Hindlimb muscle (tissue), 1 donor: Measurements from ENCODE around the gene ANTKMT. TPM values are rescaled to one million over a fixed set of nuclear protein-coding genes. Genes with fewer than 3 reads are reported as not detected.

Source experiments
- DNase-seq: peaks from one replicate; pipeline ENCODE4 v3.0.0-alpha.2; 2013
- polyA plus RNA-seq: library from polyadenylated mRNA; unstranded; fragments of 120-200 nt; gene quantifications from one replicate; pipeline ENCODE4 v1.2.1, GENCODE V29; 2013; ENCODE audit not compliant: insufficient read length

Gene ANTKMT
- polyA plus RNA-seq, 1 donor, result 15.2 TPM

GRCh38 chr16:764848-765487, 44.0 kb downstream of the ANTKMT start:
- no peak for DNase-seq

DNA sequence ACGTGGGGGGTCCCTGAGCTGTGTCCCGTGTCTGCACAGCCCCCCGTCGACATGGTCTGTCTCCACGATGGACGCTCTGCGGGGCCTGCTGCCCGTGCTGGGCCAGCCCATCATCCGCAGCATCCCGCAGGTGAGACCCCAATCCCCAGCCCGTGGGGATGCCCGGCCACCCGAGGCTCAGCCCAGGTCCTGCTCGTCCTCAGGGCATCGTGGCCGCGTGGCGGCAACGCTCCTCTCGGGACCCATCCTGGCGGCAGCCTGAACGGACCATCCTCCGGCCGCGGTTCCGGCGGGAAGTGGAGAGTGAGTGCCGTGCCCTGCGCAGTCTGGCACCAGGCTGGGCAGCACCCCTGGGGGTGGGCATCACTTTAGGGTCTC, 44.5 kb downstream of the ANTKMT start:
- DNase-seq, result no peak

- DNase-seq, result no peak
Measured at GRCh38 chr16:766008-766819, 45.3 kb downstream of the ANTKMT start.

DNA sequence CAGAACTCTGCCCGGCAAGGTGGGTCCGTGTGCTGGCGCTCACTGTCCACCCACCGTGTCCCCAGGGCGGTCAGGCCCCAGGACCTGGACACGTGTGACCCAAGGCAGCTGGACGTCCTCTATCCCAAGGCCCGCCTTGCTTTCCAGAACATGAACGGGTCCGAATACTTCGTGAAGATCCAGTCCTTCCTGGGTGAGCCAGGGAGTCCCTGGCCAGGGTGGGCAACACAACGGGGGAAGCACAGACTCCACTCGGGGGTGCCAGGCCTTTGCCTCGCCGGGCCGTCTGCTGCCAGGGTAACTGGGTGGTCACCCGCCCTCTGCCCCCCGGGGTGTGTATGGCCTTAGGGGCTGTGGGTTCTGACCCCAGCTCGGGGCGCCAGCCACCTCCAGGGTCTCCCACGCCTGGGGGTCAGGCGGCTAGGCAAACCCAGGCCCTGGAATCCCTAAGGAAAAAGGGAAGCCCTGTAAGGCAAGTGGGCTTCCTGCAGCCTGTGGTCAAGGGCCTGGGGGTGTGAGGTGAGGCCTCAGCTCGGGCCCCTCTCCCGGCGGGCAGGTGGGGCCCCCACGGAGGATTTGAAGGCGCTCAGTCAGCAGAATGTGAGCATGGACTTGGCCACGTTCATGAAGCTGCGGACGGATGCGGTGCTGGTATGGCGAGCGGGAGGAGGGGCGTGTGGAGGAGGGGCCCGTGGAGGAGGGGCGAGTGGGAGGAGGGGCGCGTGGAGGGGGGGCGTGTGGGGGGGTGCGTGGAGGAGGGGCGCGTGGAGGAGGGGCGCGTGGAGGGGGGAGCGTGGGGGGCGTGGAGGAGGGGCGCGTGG, 46.1 kb downstream of the ANTKMT start:
- no peak for DNase-seq

DNA sequence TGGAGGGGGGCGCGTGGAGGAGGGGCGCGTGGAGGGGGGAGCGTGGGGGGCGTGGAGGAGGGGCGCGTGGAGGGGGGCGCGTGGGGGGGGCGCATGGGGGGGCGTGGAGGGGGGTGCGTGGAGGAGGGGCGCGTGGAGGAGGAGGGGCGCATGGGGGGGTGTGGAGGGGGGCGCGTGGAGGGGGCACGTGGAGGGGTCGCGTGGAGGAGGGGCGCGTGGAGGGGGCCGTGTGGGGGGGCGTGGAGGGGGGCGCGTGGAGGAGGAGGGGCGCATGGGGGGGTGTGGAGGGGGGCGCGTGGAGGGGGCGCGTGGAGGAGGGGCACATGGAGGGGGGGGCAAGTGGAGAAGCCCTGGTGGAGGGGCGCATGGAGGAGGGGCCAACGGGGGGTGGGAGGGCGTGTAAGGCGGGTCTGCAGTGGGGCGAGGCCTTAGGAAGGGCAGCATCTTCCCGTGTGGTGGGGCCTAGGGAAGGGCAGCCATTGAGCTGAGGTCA, 46.8 kb downstream of the ANTKMT start:
- DNase-seq, result no peak

- no peak for DNase-seq
Measured at GRCh38 chr16:768428-768827, 47.5 kb downstream of the ANTKMT start.

DNA sequence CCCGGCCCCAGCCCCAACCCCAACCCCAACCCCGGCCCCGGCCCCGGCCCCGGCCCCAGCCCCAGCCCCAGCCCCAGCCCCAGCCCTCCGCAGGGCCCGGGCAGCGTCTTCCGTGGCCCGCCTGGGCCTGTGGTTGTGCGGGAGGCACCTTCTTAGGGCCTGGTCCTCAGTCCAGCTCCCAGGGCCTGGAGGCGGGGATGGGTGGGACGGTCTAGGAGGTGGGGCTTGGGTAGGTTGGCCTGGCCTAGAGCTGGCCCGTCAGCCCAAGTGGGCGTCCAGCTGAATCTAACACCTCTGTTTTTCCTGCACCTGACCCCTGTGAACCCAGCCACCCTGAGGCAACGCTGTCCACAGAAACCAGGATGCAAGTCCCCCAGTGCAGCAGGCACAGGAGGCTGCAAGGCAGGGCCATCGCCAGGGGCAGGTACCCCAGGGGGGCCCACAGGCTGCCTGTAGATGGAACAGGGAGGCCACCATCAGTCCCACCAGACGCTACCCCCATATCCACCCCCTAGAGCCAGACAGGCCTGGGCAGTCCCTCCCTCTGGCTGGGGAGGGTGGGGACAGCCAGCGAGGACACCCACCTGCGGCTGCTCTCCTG, 48.3 kb downstream of the ANTKMT start:
- no peak for DNase-seq

- DNase-seq, result no peak
Measured at GRCh38 chr16:769934-770333, 49.0 kb downstream of the ANTKMT start.

- DNase-seq, result no peak
Measured at GRCh38 chr16:770411-770810, 49.5 kb downstream of the ANTKMT start.

Other genes with a start within 250 kb of the ANTKMT start
- 31.7 TPM for gene CAPN15, start 193.4 kb upstream of the ANTKMT start, polyA plus RNA-seq
- 0.14 TPM for gene PRR35, start 160.8 kb upstream of the ANTKMT start, polyA plus RNA-seq
- 1.4 TPM for gene NHLRC4, start 154.1 kb upstream of the ANTKMT start, polyA plus RNA-seq
- gene PIGQ, start 151.2 kb upstream of the ANTKMT start, polyA plus RNA-seq, result 21.3 TPM
- 15.4 TPM for gene RAB40C, start 131.1 kb upstream of the ANTKMT start, polyA plus RNA-seq
- gene WFIKKN1, start 90.2 kb upstream of the ANTKMT start, polyA plus RNA-seq, result 0.80 TPM
- 47.8 TPM for gene METTL26, start 84.8 kb upstream of the ANTKMT start, polyA plus RNA-seq
- gene MCRIP2, start 79.3 kb upstream of the ANTKMT start, polyA plus RNA-seq, result 17.6 TPM
- gene WDR90, start 71.8 kb upstream of the ANTKMT start, polyA plus RNA-seq, result 16.9 TPM
- gene RHOT2, start 53.0 kb upstream of the ANTKMT start, polyA plus RNA-seq, result 68.7 TPM
- 1.8 TPM for gene RHBDL1, start 45.5 kb upstream of the ANTKMT start, polyA plus RNA-seq
- 94.0 TPM for gene STUB1, start 40.7 kb upstream of the ANTKMT start, polyA plus RNA-seq
- gene JMJD8, start 36.8 kb upstream of the ANTKMT start, polyA plus RNA-seq, result 33.9 TPM
- gene WDR24, start 30.7 kb upstream of the ANTKMT start, polyA plus RNA-seq, result 9.6 TPM
- gene FBXL16, start 15.3 kb upstream of the ANTKMT start, polyA plus RNA-seq, result 0.52 TPM
- 29.2 TPM for gene METRN, start 6.0 kb upstream of the ANTKMT start, polyA plus RNA-seq
- 1.4 TPM for gene CCDC78, start 5.3 kb downstream of the ANTKMT start, polyA plus RNA-seq
- 3.0 TPM for gene HAGHL, start 6.0 kb downstream of the ANTKMT start, polyA plus RNA-seq
- gene CIAO3, start 19.9 kb downstream of the ANTKMT start, polyA plus RNA-seq, result 17.1 TPM
- 0.97 TPM for gene MSLN, start 39.6 kb downstream of the ANTKMT start, polyA plus RNA-seq
- 13.5 TPM for gene RPUSD1, start 67.2 kb downstream of the ANTKMT start, polyA plus RNA-seq
- gene CHTF18, start 67.5 kb downstream of the ANTKMT start, polyA plus RNA-seq, result 15.7 TPM
- gene GNG13, start 79.6 kb downstream of the ANTKMT start, polyA plus RNA-seq, result not detected
- gene LMF1, start 249.8 kb downstream of the ANTKMT start, polyA plus RNA-seq, result 13.9 TPM